ENCODE data around the gene EIF4B.

The EIF4B gene

GRCh38 chr12:53044896-53045695 is 38.8 kb downstream of the EIF4B start:
- DNase-seq, result no peak

- no peak for DNase-seq
Measured at GRCh38 chr12:53045696-53046045, 39.4 kb downstream of the EIF4B start.

- peak in 56 of 58 donors; percentile 31 to 91 (median 80) for DNase-seq
Measured at GRCh38 chr12:53046655-53047220, 40.5 kb downstream of the EIF4B start.

GRCh38 chr12:53047221-53048032 is 41.2 kb downstream of the EIF4B start:
- DNase-seq, result peak in 47 of 58 donors; percentile 4 to 88 (median 75)

GRCh38 chr12:53048033-53048779 is 42.0 kb downstream of the EIF4B start:
- DNase-seq, result peak in 52 of 58 donors; percentile 26 to 79 (median 64)

- peak in 10 of 58 donors; percentile 16 to 64 (median 46) for DNase-seq
Measured at GRCh38 chr12:53048780-53049401, 42.6 kb downstream of the EIF4B start.

- peak in 11 of 58 donors; percentile 24 to 69 (median 34) for DNase-seq
Measured at GRCh38 chr12:53049571-53050318, 43.5 kb downstream of the EIF4B start, which contains the start of gene TNS2. TNS2 (plus strand) TSS chr12:53050065; CDS start chr12:53050186, 121 bp downstream.

GRCh38 chr12:53050426-53051057 is 44.3 kb downstream of the EIF4B start:
- peak in 1 of 58 donors; percentile 66 for DNase-seq

- DNase-seq, result peak in 57 of 58 donors; percentile 9 to 97 (median 80)
Measured at GRCh38 chr12:53051058-53051880, 45.0 kb downstream of the EIF4B start.

GRCh38 chr12:53051881-53052412 is 45.7 kb downstream of the EIF4B start:
- no peak for DNase-seq

GRCh38 chr12:53052419-53053217 is 46.4 kb downstream of the EIF4B start:
- peak in 57 of 58 donors; percentile 19 to 95 (median 84) for DNase-seq

GRCh38 chr12:53053218-53054111 is 47.2 kb downstream of the EIF4B start:
- peak in 38 of 58 donors; percentile 22 to 76 (median 48) for DNase-seq

GRCh38 chr12:53054112-53054878 is 48.0 kb downstream of the EIF4B start:
- peak; percentile 64 to 98 (median 95) for DNase-seq

GRCh38 chr12:53055471-53056266 is 49.4 kb downstream of the EIF4B start:
- DNase-seq, result no peak
